HG03159 (cell line): ENCODE results near the gene PNKP.
A peak's percentile ranks its signal among the peaks of the same experiment; 100 is the strongest.

Source experiments
- ATAC-seq: cut with Tn5 transposase; IDR thresholded peaks from one replicate; pipeline ENCODE4 v1.9.1; 2021; ENCODE audit warnings: mild to moderate bottlenecking, moderate library complexity; ENCODE audit not compliant: unreplicated experiment

The PNKP gene

DNA sequence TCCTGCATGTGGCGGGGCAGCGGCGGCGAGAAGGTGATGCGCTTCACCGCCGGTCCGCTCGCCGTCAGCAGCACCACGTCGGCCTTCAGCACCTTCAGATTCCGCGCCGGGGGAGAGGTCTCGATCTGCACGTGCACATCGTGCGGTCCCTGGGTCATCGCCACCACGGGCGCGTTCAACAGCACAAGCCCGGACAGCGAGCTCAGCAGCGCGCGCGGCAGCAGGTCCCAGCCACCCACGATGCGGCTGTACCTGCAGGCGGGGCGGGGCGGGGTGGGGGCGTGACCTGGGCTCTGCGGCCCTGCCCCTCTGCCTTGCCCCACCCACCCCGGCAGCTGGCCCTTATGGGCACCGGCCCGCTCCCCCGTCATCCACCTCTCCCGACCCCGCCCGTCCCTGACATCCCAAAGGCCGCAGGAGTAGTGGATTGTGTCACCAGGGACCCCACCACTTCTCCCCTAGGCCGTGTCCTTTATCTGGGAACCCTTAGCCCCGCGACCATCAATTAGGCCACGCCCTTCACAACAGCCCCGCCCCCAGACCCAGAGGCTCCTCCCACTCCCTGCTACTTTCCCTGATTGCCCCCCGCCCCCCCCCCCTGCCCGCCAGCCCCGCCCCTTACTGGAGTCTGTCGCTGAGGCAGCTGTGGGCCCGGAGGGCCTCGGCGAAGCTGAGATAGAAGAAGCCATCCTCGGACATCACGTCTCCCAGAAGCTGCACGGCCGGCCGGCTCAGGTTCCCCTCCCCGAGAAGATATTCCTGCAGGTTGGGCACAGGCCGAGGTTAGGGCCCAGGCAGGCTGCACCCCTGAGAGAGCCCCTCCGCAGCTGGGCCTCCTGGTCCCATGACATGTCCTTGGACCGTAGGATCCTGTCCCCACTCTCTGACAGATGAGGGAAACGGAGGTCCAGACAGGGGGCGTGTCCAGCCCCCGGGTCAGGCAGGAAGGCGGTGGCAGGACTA, 23.3 kb upstream of the PNKP start:
- ATAC-seq, result no peak

DNA sequence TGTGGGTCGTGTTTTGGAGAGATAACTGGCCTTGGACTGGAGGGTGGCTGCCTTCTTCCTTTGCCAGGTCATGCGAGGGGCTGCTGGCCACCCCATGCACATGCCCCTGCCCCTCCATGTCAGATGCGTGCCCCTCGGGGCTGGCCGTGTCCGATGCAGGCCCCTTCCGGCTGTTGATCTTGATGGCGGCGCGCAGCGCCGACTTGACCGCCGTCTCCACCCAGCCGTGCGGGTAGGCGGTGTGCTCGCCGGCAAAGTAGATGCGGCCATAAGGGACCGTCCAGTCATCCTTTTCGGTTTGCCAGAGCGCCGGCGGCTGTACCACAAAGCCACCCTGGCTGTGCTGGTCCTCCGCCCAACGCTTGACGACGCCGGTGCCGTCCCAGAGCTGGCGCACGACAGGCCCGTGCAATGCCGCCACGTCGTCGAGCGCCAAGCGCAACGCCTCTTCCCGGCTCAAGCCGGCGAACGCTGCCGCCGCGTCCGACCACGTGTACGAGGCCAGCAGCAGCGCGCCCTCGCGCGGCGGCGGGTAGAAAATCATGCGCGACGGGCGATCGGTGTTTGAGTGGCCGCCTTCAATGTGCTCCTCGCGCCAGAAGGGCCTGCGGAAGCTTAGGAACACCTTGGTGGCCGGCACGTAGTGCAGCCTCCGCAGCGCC, 22.4 kb upstream of the PNKP start:
- no peak for ATAC-seq

DNA sequence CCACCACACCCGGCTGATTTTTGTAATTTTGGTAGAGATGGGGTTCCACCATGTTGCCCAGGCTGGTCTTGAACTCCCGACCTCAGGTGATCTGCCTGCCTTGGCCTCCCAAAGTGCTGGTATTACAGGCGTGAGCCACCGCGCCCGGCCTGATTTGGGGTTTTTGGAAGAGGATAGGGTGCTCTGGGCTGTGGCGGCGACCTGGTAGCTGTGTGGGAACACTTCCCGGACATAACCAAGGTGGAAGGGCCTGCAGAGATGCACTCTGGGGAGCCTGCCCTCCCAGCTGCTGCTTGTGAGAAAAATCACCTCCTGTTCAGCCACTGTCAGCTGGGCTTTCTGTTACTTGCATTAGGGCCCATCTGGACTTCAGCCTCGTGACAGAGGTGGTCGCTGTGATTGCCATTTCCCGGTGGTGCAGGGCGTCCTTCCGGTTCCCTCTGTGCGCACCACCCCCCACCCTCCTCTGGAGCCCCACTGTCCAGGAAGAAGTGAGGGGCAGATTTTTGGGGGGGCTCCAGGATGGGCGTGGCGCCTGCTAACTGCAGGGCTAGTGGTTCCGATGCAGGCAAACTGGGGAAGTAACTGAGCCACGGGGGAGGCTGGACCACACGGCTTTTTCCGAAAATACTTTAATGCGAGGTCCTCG, 21.8 kb upstream of the PNKP start:
- no peak for ATAC-seq

DNA sequence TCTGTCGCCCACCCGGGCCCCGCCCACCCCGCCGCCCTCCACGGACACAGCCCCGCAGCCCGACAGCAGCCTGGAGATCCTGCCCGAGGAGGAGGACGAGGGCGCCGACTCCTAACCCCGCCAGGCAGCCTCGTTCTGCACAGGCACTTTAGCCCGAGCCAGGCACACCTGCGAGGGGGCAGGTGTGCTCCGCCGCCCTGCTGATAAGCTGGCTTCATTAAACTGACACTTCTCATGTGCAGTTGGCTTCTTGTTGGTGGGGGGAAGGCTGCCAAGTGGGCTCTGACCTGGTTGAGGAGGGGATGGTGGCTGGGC, 21.1 kb upstream of the PNKP start:
- no peak for ATAC-seq

DNA sequence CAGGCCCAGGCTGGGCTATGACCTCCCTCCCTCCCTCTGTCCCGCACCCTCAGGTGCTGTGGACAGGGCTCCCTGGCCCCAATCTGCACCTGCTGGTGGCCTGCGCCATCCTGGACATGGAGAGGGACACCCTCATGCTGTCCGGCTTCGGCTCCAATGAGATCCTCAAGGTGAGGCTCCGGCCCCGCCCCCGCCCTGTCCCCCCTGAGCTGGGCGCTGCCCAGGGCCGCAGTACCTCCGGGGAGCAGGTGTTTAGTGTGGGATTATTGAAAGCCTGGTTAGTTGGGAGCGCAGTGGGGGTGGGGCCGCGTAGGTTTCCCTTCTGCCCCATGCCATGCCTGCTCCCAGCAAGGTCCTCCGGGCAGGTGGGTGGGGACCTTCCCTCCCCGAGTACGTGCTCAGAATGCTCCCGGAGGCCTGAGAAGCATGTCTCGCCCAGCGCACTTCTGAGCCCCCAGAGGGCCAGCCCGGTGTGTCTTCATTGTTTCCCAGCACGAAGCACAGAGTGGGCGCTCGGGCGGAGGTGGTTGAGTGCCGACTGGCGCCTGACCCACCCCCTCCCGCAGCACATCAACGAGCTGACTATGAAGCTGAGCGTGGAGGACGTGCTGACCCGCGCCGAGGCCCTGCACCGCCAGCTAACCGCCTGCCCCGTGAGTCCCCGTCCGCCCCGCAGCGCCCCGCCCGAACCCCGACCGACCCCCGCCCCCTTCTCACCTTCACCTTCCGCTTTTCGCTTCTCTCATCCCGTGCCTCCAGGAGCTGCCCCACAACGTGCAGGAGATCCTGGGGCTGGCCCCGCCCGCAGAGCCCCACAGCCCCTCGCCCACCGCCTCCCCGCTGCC, 20.5 kb upstream of the PNKP start:
- no peak for ATAC-seq

DNA sequence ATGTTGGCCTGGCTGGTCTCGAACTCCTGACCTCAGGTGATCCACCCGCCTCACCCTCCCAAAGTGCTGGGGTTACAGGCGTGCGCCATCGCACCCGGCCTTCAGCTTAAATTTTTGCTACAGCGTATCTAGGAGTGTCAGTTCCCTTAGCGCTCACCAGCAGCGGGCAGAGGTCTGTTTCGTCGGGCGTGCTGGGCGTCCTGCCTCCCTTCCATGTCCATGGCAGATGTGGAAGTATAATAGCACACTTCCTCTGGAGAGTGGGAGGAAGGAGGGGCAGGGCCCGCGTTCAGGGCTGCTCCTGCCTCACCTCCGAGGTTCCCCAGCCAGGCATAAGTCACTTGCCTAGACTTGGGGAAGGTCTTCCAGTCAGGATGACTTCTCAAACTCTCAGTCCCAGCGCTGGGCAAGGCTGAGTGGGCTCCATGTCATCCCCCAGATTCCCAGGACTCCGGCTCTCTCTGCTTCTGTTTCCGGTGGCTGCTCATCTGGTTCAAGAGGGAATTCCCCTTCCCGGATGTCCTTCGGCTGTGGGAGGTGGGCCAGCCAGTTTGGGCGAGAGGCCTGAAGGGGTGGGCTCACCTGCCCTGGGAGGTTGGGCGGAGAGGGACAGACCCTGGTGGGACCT, 19.8 kb upstream of the PNKP start:
- no peak for ATAC-seq

DNA sequence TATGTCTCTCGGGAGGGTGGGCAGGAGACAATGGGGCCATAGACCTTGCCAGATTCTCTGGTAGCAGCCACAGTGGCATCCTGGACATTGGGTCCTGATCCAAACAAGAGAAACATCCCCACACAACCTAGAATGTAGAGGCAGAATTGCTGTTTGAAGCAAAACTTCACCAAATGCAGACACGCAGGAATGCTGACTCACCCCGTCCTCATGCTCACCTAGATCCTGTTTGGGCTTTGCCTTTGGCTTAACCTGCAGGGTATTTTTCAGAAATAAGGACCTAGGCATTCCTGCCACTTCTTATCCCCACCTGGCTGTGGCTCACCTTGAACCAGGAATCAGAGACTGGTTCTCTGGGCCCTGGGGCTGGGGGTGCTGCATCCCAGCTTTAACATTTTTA, 17.4 kb upstream of the PNKP start:
- ATAC-seq, result no peak

DNA sequence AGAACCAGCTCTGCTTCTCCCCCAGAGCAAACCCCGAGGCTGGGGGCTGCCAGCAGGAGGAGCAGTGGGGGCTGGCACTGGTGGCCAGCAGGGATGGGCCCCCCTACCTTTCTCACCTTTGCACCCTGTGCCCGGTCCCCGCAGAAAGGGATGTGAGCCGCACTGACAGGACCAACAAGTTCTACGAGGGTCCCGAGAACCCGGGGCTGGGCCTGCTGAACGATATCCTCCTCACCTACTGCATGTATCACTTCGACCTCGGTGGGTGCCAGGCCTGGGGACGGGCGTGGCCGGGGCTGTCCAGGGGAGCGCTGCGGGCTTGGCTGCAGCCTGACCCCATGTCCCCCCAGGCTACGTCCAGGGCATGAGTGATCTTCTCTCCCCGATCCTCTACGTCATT, 16.7 kb upstream of the PNKP start:
- ATAC-seq, result no peak

DNA sequence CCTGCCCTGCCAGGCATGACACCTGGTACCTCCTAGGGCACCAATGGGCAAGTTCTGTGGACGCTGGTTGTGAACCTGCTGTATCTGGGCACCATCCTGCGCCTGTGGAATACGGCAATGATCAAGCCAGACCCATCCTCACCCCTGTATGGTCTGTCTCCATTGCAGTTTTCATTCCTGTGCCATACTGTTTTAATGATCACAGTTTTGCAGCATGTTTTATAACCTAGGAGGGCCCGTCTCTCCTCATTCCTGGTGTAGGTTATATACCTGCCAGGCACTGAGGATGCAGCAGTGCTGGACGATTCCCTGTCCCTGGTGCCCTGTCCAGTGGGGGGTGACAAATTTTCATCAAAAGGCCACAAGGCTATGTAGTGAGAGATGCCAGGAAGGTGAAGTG, 15.7 kb upstream of the PNKP start:
- no peak for ATAC-seq

DNA sequence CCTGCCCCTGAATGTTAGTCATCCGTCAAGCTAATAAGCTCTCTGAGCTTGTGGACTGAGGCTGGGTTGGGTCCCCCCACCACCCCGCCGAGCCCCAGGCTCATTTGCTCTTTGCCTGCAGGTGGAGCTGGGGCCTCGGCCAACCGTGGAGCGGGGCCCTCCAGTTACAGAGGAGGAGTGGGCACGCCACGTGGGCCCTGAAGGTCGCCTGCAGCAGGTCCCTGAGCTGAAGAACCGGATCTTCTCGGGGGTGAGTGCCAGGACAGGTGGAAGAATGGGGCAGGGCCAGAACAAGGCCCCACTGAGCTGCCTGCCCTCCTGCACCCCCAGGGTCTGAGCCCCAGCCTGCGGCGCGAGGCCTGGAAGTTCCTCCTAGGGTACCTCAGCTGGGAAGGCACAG, 15.3 kb upstream of the PNKP start:
- no peak for ATAC-seq

DNA sequence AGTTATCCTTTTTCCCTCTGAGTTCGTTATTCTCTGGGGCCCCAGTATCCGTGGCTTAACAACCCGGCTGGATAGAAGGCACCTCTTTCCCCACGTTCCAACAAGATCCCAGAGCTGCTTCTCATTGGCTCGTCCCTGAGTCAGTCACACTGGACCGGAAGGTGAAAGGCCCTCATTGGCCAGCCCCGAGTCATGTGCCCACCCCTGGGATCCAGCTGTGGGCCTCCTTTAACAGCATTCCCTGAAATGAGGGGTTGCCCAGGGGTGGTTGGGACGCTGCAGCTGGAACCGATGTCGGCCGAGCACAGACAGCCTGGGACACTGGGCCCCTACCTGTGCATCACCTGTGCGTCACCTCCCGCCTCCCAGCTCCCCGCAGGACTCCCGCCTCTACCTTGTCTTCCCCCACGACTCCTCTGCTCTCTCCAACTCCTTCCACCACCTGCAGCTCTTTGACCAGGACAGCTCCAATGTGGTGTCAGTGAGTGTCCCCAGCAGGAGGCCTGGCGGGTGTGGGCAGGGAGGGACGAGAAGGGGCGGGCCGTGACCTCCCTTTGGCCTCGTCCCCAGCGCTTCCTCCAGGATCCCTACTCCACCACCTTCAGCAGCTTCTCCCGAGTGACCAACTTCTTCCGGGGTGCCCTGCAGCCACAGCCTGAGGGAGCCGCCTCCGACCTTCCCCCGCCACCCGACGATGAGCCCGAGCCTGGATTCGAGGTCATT, 14.5 kb upstream of the PNKP start:
- ATAC-seq, result no peak

DNA sequence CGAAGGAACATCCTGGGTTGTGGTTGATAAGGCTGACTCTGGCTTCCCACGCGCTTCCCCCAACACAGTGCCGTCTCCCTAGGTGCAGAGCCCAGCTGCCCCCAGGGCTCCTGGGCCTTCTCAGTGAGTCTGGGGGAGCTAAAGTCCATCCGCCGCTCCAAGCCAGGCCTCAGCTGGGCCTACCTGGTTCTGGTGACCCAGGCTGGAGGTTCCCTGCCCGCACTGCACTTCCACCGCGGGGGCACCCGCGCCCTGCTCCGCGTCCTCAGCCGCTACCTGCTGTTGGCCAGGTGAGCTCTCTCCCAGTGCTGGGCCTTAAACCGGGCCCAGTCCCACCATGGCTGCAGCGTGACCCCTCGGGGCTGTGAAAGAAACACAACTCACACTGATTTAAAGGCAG, 13.8 kb upstream of the PNKP start:
- no peak for ATAC-seq

DNA sequence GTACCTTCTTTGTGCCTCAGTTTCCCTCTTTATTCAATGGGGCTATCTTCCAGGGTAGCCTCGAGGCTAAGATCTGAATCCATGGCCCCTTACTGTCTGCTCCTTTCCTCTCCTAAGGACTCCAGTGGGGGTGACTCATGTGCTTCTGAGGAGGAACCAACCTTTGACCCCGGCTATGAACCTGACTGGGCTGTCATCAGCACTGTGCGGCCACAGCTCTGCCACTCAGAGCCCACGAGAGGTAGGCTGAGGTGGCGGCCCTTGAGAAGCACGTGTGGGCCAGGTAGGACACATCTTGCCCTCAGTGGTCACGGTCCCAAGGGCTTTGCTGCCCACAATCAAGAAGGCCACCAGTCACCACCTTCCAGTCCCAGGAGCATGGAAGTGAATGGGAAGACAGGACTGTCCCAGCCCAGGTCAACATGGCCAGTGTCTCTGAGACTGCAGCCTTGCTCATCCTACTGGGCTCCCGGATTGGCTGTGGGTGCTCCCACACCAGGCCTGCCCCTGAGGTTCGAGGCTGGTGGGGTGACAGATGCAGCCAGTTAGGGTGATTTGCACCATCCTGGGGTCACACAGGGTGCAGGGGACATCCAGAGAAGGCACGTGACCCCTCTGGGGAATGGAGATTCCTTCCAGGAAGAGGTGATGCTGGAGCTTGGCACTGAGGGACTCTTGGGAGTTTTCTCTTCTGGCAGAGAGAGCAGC, 12.9 kb upstream of the PNKP start:
- no peak for ATAC-seq

DNA sequence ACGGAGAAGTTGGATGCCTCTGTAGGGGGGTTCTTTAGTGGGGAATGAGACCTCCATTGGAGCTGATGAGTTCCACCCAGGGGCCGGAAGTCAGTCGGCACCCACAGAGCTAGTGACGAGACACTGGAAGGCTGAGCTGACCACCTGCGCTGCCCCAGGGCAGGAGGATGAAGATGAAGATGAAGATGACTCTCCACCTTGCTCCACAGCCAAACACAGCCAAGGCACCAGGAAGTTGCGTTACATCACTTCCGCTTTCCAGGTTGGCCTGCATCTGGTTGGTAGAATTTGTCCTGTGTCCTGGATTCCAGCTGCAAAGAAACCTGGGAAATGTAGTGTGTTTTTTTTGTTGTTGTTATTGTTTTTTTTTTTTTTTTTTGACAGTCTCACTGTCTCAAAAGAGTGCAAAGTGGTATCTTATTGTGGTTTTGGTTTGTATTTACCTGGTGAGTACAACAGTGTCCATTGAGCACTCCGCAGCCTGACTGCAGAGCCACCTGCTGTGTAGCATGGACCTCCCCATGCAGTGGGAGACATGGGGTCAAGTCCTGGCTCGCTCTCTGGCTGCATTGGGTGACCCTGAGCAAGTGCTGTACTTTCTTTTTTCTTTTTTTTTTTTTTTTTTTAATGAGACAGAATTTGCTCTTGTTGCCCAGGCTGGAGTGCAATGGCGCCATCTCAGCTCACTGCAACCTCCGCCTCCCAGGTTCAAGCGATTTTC, 12.0 kb upstream of the PNKP start:
- ATAC-seq, result no peak

DNA sequence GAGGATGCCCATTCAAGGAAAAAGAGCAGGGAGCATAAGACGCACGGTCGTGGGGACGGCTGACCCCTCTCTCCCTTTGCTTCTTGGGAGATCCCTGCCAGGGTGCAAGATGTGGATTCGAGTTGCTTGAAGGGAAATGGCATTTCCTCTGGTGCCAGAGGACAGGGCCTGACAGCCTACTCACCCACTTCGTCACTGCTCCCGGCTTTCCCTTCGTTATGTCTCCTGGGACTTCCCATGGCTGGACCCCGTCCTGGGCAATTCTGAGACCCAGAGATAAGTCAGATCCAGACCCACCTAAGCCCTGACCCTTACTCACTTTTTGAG, 11.3 kb upstream of the PNKP start:
- no peak for ATAC-seq

DNA sequence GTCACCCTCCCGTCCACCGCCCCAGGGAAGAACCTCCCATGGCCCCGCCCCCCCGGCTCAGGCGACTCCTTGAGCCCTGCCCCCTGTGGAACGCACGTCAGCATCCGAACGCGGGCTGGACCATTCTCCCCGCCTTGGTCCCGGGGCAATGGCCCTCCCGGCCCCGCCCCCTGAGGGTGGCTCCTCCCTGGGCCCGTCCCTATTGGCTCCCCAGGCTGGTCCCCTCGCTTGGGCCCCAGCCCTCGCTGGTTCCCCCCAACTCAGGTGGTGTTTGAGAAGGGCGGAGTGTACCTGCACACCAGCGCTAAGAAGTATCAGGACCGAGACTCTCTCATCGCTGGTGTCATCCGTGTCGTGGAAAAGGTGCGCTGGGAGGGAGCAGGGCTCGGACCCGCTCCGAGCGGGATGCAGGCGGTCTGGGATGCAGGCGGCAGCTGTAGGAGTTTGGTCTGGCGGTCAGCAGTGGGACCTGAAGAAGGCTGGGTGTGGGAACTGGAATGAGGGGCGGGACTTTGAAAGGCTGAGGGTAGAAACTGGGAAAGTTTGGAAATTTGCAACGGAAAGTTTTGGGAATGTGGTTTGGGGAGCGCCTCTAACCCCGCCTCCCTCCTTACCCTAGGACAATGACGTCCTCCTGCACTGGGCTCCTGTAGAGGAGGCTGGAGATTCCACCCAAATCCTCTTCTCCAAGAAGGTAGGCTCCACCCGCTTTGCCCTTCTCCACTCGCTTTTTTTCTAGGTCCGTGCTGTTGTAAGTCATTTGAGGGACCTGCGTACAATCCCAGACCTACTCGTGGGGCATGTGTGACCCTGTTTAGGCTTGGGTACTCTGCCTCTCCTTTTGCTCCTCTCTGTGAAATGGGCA, 10.7 kb upstream of the PNKP start:
- ATAC-seq, result peak; percentile 39

DNA sequence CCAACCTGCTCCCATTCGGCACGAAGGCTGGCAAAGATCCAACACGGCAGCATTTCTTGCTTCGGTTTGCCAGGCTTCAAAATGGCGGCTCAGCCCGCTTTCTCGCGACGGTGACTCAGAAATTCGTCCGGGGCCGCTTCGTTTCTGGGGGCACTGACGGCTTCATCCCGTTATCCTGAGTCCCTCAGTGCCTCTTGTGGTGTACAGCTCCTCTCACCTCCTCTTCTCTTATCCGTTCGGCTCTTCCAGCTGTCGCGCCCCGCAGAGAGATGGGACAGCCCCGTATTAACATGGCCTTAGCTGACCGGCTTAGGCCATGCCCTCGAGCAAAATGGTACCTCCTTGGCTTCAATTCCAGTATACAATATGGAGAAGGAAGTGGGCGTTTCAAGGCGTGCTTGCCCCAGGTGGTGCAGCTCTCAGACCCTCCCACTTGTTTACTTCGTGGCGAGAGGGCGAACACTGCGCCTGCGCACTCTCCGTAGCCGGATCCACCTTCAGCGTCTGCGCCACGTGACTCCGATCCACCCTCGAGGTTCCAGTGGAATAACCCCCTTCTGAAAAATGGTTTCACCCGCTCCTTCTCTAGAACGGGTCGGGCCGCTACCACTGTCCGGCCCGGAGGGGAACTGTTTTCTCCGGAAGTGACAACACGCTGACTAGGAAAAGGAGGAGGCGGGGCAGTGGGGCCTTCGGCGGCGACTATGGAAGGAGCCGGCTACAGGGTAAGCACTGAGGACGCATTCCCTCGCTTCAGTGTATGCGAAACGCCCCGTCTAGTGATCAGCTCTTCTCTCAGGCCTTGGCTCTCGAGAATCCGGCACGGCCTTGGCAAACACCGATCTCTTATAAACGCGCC, 9.9 kb upstream of the PNKP start, which contains the start of the genes AKT1S1 and TBC1D17:
AKT1S1 (minus strand) TSS at position 336 of the 859 bp plus-strand sequence. CDS start 4,060 bp downstream, outside the sequence.
TBC1D17 (plus strand) TSS at position 683 of the 859 bp plus-strand sequence; CDS start at position 705, 22 bp downstream.
- ATAC-seq, result peak; percentile 60
